Measurements from ENCODE around the gene SOX9. TPM values are rescaled to one million over a fixed set of nuclear protein-coding genes. Genes with fewer than 3 reads are reported as not detected.

Gene SOX9
- total RNA-seq, 1 donor from 2014 or later: 54.0 TPM

DNA sequence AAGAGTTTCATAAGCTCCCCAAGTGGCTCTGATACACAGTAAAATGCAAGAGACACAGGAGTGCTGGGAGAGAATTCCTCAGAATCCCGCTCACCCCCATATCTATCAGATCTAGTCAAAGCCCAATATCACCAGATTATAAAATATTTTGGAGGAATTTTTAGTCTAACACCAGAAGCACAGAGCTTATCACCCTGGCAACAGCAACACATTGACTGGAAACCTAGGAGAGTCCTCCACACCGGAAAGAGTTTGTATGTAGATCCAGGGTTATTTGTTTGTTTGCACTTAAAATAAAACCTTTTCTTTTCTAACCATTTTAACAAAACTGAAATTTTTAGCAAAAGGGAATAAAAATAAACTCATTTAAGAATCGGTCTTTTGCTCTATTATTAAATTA lies 7.2 kb downstream of the SOX9 start:
- Mint-ChIP-seq H3K4me1 (ENCODE audit: unreplicated experiment) (peaks cover 35% of the 10 kb centered on the region), H3K36me3 (peaks cover 10% of the 10 kb centered on the region), H3K27me3 (peaks cover 8% of the 10 kb centered on the region), H3K4me3 (no peak overlapping the region), H3K9me3 (no peaks in the 10 kb centered on the region), H3K27ac (no peak overlapping the region)
- DNase-seq (ENCODE audit: extremely low spot score, unreplicated experiment): no peak
- TF ChIP-seq, protein P1, sequence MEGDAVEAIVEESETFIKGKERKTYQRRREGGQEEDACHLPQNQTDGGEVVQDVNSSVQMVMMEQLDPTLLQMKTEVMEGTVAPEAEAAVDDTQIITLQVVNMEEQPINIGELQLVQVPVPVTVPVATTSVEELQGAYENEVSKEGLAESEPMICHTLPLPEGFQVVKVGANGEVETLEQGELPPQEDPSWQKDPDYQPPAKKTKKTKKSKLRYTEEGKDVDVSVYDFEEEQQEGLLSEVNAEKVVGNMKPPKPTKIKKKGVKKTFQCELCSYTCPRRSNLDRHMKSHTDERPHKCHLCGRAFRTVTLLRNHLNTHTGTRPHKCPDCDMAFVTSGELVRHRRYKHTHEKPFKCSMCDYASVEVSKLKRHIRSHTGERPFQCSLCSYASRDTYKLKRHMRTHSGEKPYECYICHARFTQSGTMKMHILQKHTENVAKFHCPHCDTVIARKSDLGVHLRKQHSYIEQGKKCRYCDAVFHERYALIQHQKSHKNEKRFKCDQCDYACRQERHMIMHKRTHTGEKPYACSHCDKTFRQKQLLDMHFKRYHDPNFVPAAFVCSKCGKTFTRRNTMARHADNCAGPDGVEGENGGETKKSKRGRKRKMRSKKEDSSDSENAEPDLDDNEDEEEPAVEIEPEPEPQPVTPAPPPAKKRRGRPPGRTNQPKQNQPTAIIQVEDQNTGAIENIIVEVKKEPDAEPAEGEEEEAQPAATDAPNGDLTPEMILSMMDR (conservative IDR thresholded peaks at IDR 0.05): no peak

DNA sequence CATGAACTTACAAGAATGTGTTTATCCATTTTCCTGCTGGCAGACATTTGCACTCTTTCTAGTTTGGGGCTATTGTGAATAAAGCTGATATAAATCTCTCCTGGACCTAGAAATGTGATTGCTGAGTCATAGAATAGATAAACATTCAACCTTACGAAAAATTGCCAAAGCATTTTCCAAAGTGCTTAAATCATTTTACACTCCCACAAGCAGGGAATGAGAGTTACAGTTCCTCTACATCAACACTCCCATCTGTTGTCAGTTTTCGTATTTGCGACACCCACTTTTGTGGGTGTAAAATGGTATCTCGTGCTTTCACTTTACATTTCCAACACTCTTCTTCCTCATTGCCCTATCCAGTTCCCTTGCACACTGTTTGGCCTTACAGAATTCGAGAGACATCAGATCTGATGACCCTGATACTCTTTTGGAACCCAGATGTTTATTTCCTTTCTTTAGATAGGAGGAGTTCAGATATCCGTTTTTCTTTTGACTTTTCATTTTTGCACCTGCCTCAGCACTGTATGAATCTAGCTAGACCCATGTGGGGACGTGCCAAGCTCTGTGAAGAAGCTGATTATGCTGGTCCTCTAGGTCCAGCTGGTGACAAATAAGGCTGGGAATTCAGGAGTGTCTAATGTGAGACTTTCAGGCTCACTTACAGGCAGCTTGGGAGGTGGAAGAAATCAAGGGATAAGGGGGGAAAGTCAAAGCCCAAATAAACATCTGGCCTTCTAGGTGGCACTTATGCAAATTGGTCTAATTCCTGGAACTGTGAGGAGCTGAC lies 14.0 kb downstream of the SOX9 start:
- TF ChIP-seq, protein P1 (conservative IDR thresholded peaks at IDR 0.05): no peak
- H3K27me3 Mint-ChIP-seq: peaks cover 11% of the 10 kb centered on the region
- no peaks in the 10 kb centered on the region for H3K9me3 Mint-ChIP-seq
- H3K36me3 Mint-ChIP-seq: no peaks in the 10 kb centered on the region
- H3K27ac Mint-ChIP-seq: no peak overlapping the region
- no peak for DNase-seq (ENCODE audit: extremely low spot score, unreplicated experiment)
- peaks cover 8% of the 10 kb centered on the region for H3K4me1 Mint-ChIP-seq (ENCODE audit: unreplicated experiment)
- no peak overlapping the region for H3K4me3 Mint-ChIP-seq

DNA sequence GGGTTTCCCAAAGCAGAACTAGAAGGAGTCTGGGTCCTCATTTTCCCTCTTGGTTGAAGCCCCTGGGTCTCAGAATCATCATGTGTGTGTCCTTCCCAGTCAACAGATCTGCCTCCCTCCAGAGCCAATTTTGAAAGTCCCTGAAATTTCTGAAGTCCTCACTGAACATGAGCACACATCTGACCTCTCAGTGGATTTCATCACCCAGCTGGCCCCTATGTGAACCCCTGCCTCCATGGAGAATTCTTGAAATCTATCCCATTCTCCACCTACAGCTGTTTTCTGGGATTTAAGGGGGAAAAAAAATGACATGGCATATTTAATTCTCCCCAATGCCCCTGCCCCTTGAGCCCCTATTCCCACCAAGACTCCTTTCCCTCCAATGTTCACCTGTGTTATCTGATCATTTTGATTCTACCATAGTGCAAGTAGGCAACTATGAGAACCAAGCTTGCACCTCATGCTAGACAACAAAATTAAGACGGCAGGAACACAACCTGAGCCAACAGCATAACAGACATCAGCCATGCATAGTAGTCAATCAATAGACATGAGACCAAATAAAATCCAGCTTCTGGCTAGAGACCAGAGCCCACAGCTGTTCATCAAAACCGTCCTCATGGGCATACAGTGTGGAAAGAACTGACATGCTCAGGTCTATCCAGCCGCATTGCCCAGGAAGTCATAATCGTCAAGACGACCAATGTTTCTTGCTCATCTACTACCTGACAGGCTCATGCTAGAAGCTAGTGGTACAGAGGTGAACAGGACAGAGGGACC lies 14.9 kb downstream of the SOX9 start:
- Mint-ChIP-seq H3K27me3 (peaks cover 13% of the 10 kb centered on the region), H3K27ac (no peak overlapping the region), H3K4me3 (no peak overlapping the region), H3K9me3 (no peaks in the 10 kb centered on the region), H3K36me3 (no peaks in the 10 kb centered on the region), H3K4me1 (ENCODE audit: unreplicated experiment) (peaks cover 8% of the 10 kb centered on the region)
- TF ChIP-seq, protein P1 (conservative IDR thresholded peaks at IDR 0.05): no peak
- DNase-seq (ENCODE audit: extremely low spot score, unreplicated experiment): no peak

DNA sequence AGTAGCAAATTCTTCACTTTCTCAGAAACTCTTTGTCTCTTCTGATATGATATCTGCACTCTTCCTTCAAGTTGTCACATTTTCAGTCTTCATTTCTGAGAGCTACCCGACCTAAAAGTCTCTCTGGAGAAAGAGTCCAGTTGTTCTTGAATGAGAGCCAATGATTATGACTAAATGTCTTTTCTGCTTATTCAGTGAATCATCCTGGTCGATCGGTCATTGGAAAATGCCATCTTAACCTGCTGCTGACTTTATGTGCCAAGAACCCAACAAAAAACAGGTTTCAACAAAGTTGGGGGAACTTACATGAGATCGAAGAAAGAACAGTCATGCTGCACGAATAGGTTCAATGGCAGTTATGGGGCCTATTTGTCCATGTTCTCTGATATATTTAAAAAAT lies 15.9 kb downstream of the SOX9 start:
- H3K4me3 Mint-ChIP-seq: no peak overlapping the region
- no peaks in the 10 kb centered on the region for H3K9me3 Mint-ChIP-seq
- no peak overlapping the region for H3K27ac Mint-ChIP-seq
- DNase-seq (ENCODE audit: extremely low spot score, unreplicated experiment): no peak
- TF ChIP-seq, protein P1 (conservative IDR thresholded peaks at IDR 0.05): no peak
- peaks cover 14% of the 10 kb centered on the region for H3K27me3 Mint-ChIP-seq
- H3K4me1 Mint-ChIP-seq (ENCODE audit: unreplicated experiment): peaks cover 8% of the 10 kb centered on the region
- H3K36me3 Mint-ChIP-seq: no peaks in the 10 kb centered on the region

DNA sequence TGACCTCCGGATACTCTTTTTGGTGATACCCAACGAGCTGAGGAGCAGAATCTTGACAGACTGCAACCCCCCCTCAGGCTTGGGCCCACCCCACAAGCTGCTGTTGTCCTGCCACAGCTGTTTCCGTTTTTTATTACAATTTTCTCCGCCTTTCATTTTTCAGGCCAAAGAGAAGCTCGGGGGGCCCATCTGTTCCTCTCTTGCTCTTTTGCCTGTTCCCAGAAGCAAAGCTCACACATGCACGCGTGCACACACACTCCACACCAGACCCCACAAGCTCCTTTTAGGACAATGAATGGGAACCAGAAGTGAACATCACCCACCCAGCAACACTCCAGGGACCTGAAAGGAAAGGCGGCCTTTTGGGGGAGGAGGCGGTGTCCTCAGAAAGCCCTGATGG lies 16.3 kb downstream of the SOX9 start:
- H3K9me3 Mint-ChIP-seq: no peaks in the 10 kb centered on the region
- H3K27ac Mint-ChIP-seq: no peak overlapping the region
- no peaks in the 10 kb centered on the region for H3K36me3 Mint-ChIP-seq
- peaks cover 8% of the 10 kb centered on the region for H3K4me1 Mint-ChIP-seq (ENCODE audit: unreplicated experiment)
- no peak overlapping the region for H3K4me3 Mint-ChIP-seq
- TF ChIP-seq, protein P1 (conservative IDR thresholded peaks at IDR 0.05): no peak
- no peak for DNase-seq (ENCODE audit: extremely low spot score, unreplicated experiment)
- peaks cover 14% of the 10 kb centered on the region for H3K27me3 Mint-ChIP-seq
